Measurements from ENCODE around the gene RAPGEF5.

Gene RAPGEF5

GRCh38 chr7:22256541-22257096 lies 100.3 kb downstream of the RAPGEF5 start:
- no peak for DNase-seq (ENCODE audit: low spot score)

GRCh38 chr7:22255834-22256233 lies 101.1 kb downstream of the RAPGEF5 start:
- no peak for DNase-seq (ENCODE audit: low spot score)

GRCh38 chr7:22255342-22255741 lies 101.6 kb downstream of the RAPGEF5 start:
- no peak for DNase-seq (ENCODE audit: low spot score)

- DNase-seq (ENCODE audit: low spot score) = no peak
These were observed 103.9 kb downstream of the RAPGEF5 start for GRCh38 chr7:22252936-22253536.

- DNase-seq (ENCODE audit: low spot score) = no peak
These were observed 104.9 kb downstream of the RAPGEF5 start for GRCh38 chr7:22252016-22252415.

- no peak for DNase-seq (ENCODE audit: low spot score)
These were observed 105.7 kb downstream of the RAPGEF5 start for GRCh38 chr7:22251281-22251680.

GRCh38 chr7:22250390-22250789 lies 106.6 kb downstream of the RAPGEF5 start:
- no peak for DNase-seq (ENCODE audit: low spot score)

- DNase-seq (ENCODE audit: low spot score) = no peak
These were observed 108.7 kb downstream of the RAPGEF5 start for GRCh38 chr7:22248111-22248809.

- no peak for DNase-seq (ENCODE audit: low spot score)
These were observed 115.1 kb downstream of the RAPGEF5 start for GRCh38 chr7:22241805-22242390.

- no peak for DNase-seq (ENCODE audit: low spot score)
These were observed 115.9 kb downstream of the RAPGEF5 start for GRCh38 chr7:22240904-22241571.

GRCh38 chr7:22238354-22239311 lies 118.3 kb downstream of the RAPGEF5 start:
- no peak for DNase-seq (ENCODE audit: low spot score)

- no peak for DNase-seq (ENCODE audit: low spot score)
These were observed 121.8 kb downstream of the RAPGEF5 start for GRCh38 chr7:22235134-22235533.

GRCh38 chr7:22234227-22234626 lies 122.7 kb downstream of the RAPGEF5 start:
- DNase-seq (ENCODE audit: low spot score) = no peak

GRCh38 chr7:22231806-22232205 lies 125.1 kb downstream of the RAPGEF5 start:
- no peak for DNase-seq (ENCODE audit: low spot score)

GRCh38 chr7:22231141-22231540 lies 125.8 kb downstream of the RAPGEF5 start:
- no peak for DNase-seq (ENCODE audit: low spot score)

- DNase-seq (ENCODE audit: low spot score) = no peak
These were observed 126.7 kb downstream of the RAPGEF5 start for GRCh38 chr7:22230238-22230637.

GRCh38 chr7:22229148-22229547 lies 127.8 kb downstream of the RAPGEF5 start:
- no peak for DNase-seq (ENCODE audit: low spot score)

- DNase-seq (ENCODE audit: low spot score) = no peak
These were observed 133.1 kb downstream of the RAPGEF5 start for GRCh38 chr7:22223807-22224206.

GRCh38 chr7:22220941-22221340 lies 136.0 kb downstream of the RAPGEF5 start:
- no peak for DNase-seq (ENCODE audit: low spot score)

GRCh38 chr7:22219739-22220493 lies 137.0 kb downstream of the RAPGEF5 start:
- DNase-seq (ENCODE audit: low spot score) = no peak

- DNase-seq (ENCODE audit: low spot score) = no peak
These were observed 137.9 kb downstream of the RAPGEF5 start for GRCh38 chr7:22219036-22219435.
